ENCODE measurements around the gene IFT122.

GRCh38 chr3:129435367-129435766 is 4.7 kb upstream of the IFT122 start:
- no peak for TF ChIP-seq CTCF (IDR thresholded peaks at IDR 0.05)
- no peak for TF ChIP-seq POLR2A (IDR thresholded peaks at IDR 0.05)
